HUES64 (cell line): ENCODE measurements around the gene OTUD3.
"Not testable (repeated sequence)": the region's sequence is repeated elsewhere in the genome, so short reads cannot be mapped to it uniquely, and the experiment has no call there.

Experiments used
- H3K27ac ChIP-seq: 2 replicates; pipeline ENCODE4 v1.7.0; 2013; ENCODE audit warnings: low read depth, low read length, inconsistent platforms
- H3K27me3 ChIP-seq: 2 replicates; pipeline ENCODE4 v1.6.1; 2013; ENCODE audit warnings: mild to moderate bottlenecking, low read length; ENCODE audit not compliant: insufficient read depth
- H3K36me3 ChIP-seq: 2 replicates; pipeline ENCODE4 v1.6.1; 2013; ENCODE audit warnings: mild to moderate bottlenecking, low read length; ENCODE audit not compliant: insufficient read depth
- H3K4me1 ChIP-seq: 2 replicates; pipeline ENCODE4 v1.6.1; 2013; ENCODE audit warnings: mild to moderate bottlenecking, low read length, moderate library complexity; ENCODE audit not compliant: insufficient read depth
- H3K4me3 ChIP-seq: 2 replicates; pipeline ENCODE4 v1.5.1; 2013; ENCODE audit warnings: mild to moderate bottlenecking, low read length, moderate library complexity
- H3K9ac ChIP-seq: 2 replicates; pipeline ENCODE4 v1.6.1; 2013; ENCODE audit warnings: mild to moderate bottlenecking, low read depth, low read length
- H3K9me3 ChIP-seq: 2 replicates; pipeline ENCODE4 v1.6.1; 2013; ENCODE audit warnings: low read depth, low read length; ENCODE audit not compliant: insufficient read depth
- WGBS: fragments of 150-250, 120-280 bp; methylation state at CpG from one replicate; pipeline ENCODE4 v1.1.7; 2013; ENCODE audit warnings: missing lambda C conversion rate; 5-methylcytosine and 5-hydroxymethylcytosine counted together

Gene OTUD3

GRCh38 chr1:19910650-19911049 lies 28.5 kb downstream of the OTUD3 start:
- Histone ChIP-seq H3K27ac (no peak overlapping the region), H3K36me3 (peaks cover 90% of the 10 kb centered on the region)

GRCh38 chr1:19918057-19918456 lies 35.9 kb downstream of the OTUD3 start:
- no peak overlapping the region for H3K27ac ChIP-seq
- no peaks in the 10 kb centered on the region for H3K27me3 ChIP-seq
- H3K4me1 ChIP-seq = no peaks in the 10 kb centered on the region
- H3K9ac ChIP-seq = no peak overlapping the region
- H3K4me3 ChIP-seq = no peak overlapping the region
- peaks cover 19% of the 10 kb centered on the region for H3K36me3 ChIP-seq
- H3K9me3 ChIP-seq = no peaks in the 10 kb centered on the region
- WGBS = 34% methylated on average over 6 of the region's 6 CpGs

More at GRCh38 chr1:19910650-19911049, 28.5 kb downstream of the OTUD3 start:
- Histone ChIP-seq H3K27me3 (no peaks in the 10 kb centered on the region), H3K4me3 (no peak overlapping the region), H3K9ac (no peak overlapping the region), H3K9me3 (no peaks in the 10 kb centered on the region), H3K4me1 (no peaks in the 10 kb centered on the region)
- WGBS = 91% methylated on average over 3 of the region's 3 CpGs

- Histone ChIP-seq H3K4me3 (no peak overlapping the region), H3K27me3 (no peaks in the 10 kb centered on the region), H3K36me3 (no peaks in the 10 kb centered on the region), H3K27ac (no peak overlapping the region), H3K9me3 (no peaks in the 10 kb centered on the region), H3K9ac (no peak overlapping the region), H3K4me1 (no peaks in the 10 kb centered on the region)
- WGBS = 95% methylated on average over 19 of the region's 19 CpGs
Measured at GRCh38 chr1:19920132-19920710, 38.0 kb downstream of the OTUD3 start.

- WGBS = 94% methylated on average over 13 of the region's 13 CpGs
- no peaks in the 10 kb centered on the region for H3K27me3 ChIP-seq
- H3K36me3 ChIP-seq = no peaks in the 10 kb centered on the region
- H3K4me1 ChIP-seq = no peaks in the 10 kb centered on the region
- no peak overlapping the region for H3K9ac ChIP-seq
- no peak overlapping the region for H3K4me3 ChIP-seq
- H3K9me3 ChIP-seq = no peaks in the 10 kb centered on the region
- no peak overlapping the region for H3K27ac ChIP-seq
Measured at GRCh38 chr1:19921310-19921709, 39.1 kb downstream of the OTUD3 start.

- H3K9ac ChIP-seq = no peak overlapping the region
- H3K27me3 ChIP-seq = no peaks in the 10 kb centered on the region
- H3K9me3 ChIP-seq = no peaks in the 10 kb centered on the region
- H3K27ac ChIP-seq = no peak overlapping the region
- H3K4me1 ChIP-seq = no peaks in the 10 kb centered on the region
- WGBS = 84% methylated on average over 17 of the region's 17 CpGs
- H3K4me3 ChIP-seq = no peak overlapping the region
- no peaks in the 10 kb centered on the region for H3K36me3 ChIP-seq
Measured at GRCh38 chr1:19922015-19922688, 40.0 kb downstream of the OTUD3 start.

GRCh38 chr1:19923137-19923952 lies 41.1 kb downstream of the OTUD3 start, which contains the start of gene PLA2G2E:
PLA2G2E (minus strand) TSS chr1:19923617; CDS start chr1:19923559, 58 bp downstream.
- H3K4me3 ChIP-seq = no peak within 1 kb of the TSS
- no peak within 1 kb of the TSS for H3K9ac ChIP-seq
- no peaks in the 10 kb centered on the region for H3K4me1 ChIP-seq
- WGBS = 82% methylated on average over 14 of the region's 14 CpGs
- H3K36me3 ChIP-seq = no peaks in the 10 kb centered on the region
- no peak within 1 kb of the TSS for H3K27ac ChIP-seq
- no peaks in the 10 kb centered on the region for H3K9me3 ChIP-seq
- no peaks in the 10 kb centered on the region for H3K27me3 ChIP-seq

GRCh38 chr1:19923953-19924346 lies 41.8 kb downstream of the OTUD3 start:
- Histone ChIP-seq H3K36me3 (no peaks in the 10 kb centered on the region), H3K27me3 (no peaks in the 10 kb centered on the region), H3K27ac (no peak overlapping the region), H3K4me1 (no peaks in the 10 kb centered on the region), H3K9me3 (no peaks in the 10 kb centered on the region), H3K4me3 (no peak overlapping the region), H3K9ac (no peak overlapping the region)
- 83% methylated on average over 13 of the region's 13 CpGs for WGBS

- 83% methylated on average over 7 of the region's 7 CpGs for WGBS
- Histone ChIP-seq H3K9me3 (peaks cover under 1% of the 10 kb centered on the region; the same call in 1 of the 2 replicates), H3K36me3 (no peaks in the 10 kb centered on the region), H3K27ac (no peak overlapping the region), H3K4me3 (no peak overlapping the region), H3K4me1 (no peaks in the 10 kb centered on the region), H3K27me3 (no peaks in the 10 kb centered on the region), H3K9ac (no peak overlapping the region)
Measured at GRCh38 chr1:19925342-19926070, 43.3 kb downstream of the OTUD3 start.

GRCh38 chr1:19926296-19927129 lies 44.3 kb downstream of the OTUD3 start:
- WGBS = 81% methylated on average over 7 of the region's 8 CpGs
- Histone ChIP-seq H3K4me1 (no peaks in the 10 kb centered on the region), H3K27me3 (no peaks in the 10 kb centered on the region), H3K27ac (no peak overlapping the region), H3K36me3 (no peaks in the 10 kb centered on the region), H3K9me3 (peaks cover 11% of the 10 kb centered on the region), H3K4me3 (no peak overlapping the region), H3K9ac (no peak overlapping the region)

GRCh38 chr1:19927130-19927421 lies 44.9 kb downstream of the OTUD3 start:
- H3K27me3 ChIP-seq, H3K27ac ChIP-seq, H3K4me1 ChIP-seq, H3K4me3 ChIP-seq, H3K9ac ChIP-seq, H3K36me3 ChIP-seq: not testable (repeated sequence)
- peaks cover 16% of the 10 kb centered on the region for H3K9me3 ChIP-seq
- WGBS = 82% methylated on average over 3 of the region's 3 CpGs
